ENCODE results near the gene ARHGAP44.
"Not testable (repeated sequence)": the region's sequence is repeated elsewhere in the genome, so short reads cannot be mapped to it uniquely, and the experiment has no call there.

Gene ARHGAP44

DNA sequence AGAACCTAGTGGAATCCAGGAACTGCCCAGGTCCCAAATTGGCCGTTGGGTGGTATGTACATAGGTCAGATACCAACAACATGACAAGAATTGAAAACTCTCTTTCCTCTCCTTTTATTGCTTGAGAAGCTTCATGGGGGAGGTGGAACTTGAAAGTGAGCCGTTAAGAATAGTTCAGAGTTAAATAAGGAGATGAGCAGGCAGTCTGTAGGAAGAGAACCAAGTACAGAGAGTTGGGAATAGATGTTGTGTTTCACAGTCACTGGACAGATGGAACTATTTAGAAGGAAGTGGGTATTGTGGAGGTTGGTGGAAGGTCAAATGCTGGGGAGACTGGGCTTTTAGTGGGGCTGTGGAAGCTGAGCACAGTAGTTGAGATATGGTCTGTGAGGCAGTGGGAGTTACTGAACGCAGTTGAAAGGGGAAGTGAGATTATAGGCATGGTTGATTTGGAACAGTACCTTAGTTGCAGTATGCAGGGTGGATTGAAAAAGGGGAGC lies 26.4 kb downstream of the ARHGAP44 start:
- no peak for DNase-seq (ENCODE audit: low spot score)

DNA sequence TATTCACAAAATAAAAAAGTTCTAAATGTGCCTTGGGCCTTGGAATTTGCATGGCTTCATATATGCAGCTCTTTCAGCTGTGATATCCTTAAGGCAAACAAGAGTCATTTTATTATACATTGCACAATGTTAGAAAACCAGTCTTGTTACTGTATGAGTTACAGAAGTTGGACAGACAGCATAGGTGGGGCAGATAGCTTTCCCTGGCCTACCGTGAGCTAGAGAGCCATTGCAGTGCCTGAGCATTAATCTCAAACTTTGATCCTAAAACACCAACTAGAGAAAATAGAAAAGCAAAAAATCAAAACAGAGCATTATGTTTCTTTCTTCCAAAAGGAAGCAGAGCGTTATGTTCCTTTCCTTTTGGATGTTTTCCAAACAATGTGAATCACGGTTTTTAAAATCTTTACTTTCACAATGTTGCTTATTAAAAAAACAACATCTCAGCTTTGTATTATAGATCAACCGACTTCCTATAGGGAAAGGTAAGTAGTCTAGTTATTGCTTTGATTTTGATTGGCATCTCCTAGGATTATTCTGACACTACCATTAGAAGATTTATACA lies 32.2 kb downstream of the ARHGAP44 start:
- no peak for DNase-seq (ENCODE audit: low spot score)

DNA sequence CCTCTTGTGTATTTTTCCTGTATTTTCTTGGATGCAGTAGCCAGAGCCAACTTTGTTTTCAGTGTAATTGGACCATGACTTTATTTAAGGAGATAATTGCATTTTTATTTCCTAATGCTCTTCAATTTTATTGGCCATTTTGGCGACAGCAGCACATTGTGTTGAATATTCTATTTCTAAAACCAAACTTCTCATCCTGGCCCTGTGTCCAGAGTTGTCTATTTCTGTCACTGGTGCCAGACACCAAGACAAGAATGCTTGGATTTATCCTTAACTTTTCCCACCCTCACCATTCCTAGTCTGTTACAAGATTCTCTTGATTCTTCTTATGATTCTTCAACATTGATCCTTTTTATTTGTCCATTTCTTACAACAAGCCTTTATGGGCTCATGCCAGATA lies 37.1 kb downstream of the ARHGAP44 start:
- no peak for DNase-seq (ENCODE audit: low spot score)

DNA sequence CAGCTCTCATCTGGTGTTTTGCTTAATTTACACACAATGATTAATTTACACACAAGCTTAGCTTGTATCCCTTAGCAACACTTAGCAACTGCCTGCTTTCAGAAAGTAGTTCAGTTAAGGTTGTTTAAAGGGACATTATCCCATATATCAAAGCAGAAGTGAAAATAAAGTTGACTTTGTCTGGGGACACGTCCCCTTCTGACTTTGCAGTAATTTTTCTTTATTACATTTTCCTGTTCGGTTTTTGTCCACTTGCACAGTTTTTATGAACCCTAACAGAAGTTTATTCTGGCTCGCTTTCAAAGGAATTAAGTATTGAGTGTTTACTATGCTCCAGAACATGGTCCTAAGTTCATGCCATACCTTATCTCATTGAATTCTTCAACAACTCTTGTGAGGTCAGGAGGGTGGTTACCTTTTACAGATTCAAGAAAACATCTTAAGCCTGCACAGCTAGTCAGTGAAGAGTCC lies 41.5 kb downstream of the ARHGAP44 start:
- no peak for DNase-seq (ENCODE audit: low spot score)

DNA sequence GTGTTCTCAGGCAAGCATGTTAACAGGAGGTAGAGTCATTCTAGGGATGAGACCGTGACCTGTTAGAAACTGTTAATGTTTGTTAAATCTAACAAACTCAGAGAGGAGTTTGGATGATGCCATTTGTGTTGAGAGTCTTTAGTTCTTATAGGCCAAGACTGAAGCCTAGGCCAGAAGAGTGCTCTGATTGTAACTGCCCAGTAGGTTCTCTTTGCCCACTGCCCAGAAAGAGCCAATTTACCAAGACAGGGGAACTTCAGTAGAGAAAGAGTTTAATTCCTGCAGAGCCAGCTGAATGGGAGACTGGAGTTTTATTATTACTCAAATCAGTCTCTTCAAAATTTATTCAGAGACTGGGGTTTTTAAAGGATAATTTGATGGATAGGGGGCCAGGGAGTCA lies 42.5 kb downstream of the ARHGAP44 start:
- no peak for DNase-seq (ENCODE audit: low spot score)

DNA sequence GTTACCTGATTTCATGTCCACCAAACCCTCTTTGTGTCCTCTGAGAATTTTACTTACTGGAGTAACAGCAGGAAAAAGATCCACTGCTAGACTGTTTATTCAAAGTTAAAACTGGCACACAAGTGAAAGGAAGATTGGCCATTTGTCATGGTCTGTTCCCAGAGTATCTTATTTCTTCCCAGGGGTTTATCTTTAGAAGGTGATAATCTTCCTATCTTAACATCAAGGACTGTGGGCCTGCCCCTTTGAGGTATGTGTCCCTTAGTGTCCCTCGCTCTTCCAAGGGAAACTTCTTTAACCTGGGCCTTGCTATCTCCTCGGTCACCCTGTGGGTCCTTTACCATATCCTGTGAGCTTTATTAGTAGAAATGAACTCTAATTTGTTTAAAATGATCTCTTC lies 49.7 kb downstream of the ARHGAP44 start:
- DNase-seq (ENCODE audit: low spot score) = no peak

DNA sequence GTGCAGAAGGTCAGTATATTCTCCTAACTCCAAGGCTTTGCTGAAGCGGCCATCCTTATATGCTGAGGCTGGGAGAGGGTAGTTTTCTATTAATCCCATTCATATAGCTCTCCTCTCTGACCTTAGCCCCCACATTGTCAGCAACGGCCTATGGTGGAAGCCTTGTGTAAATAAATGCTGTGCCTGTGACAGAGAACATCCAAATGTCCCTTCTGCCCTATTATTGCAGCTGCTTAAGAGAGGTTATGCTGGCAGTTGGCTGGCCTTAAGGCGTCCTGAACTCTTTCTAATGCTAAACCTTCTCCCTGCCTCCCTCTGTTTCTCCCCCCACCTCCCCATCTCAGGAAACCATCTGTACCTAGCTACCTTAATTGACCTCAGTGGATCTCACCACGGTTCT lies 53.6 kb downstream of the ARHGAP44 start:
- DNase-seq (ENCODE audit: low spot score) = no peak

DNA sequence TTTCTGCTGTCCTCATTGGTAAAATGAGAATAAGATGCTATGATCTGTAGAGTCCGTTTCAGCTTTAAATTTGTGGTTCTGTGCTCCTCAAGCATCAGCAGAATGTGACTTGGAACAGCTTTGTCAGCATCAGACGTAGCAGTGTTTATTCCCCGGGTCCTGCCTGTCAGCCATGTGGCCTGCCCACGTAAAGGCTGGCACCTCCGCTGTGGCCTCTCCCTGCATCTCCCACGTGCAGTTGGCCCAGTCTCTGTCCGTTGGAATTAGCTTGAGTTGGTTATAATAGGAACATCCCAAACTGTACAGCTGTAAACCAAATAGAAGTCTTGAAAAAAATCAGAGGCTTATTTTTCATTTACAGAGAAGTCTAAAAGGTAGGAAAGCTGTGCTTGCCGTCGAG lies 61.7 kb downstream of the ARHGAP44 start:
- no peak for DNase-seq (ENCODE audit: low spot score)

DNA sequence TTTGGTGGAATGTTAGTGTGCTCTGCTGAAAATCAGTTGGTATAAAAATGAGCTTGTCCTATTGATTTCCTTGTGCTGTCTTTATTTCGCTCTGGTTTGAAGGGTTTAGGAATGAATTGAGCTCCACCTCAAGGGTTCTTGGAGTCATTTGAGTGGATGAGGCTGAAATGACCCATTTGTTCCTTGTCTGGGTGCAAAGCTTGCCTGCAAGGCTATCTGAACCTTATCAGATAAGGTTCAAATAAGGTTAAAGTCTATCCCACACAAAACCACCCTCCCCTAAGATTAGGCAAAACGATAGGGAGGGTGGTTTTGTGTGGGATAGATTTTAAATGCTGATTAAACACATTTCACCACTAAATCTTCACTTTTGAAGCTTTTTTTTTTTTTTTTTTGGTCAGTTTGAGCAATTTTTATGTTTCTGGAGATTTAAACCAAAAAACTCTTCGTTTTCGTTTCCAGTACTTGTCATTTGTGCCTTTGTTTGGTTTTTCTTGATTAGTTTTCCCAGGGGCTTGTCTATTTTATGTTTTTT lies 62.7 kb downstream of the ARHGAP44 start:
- DNase-seq (ENCODE audit: low spot score) = no peak

DNA sequence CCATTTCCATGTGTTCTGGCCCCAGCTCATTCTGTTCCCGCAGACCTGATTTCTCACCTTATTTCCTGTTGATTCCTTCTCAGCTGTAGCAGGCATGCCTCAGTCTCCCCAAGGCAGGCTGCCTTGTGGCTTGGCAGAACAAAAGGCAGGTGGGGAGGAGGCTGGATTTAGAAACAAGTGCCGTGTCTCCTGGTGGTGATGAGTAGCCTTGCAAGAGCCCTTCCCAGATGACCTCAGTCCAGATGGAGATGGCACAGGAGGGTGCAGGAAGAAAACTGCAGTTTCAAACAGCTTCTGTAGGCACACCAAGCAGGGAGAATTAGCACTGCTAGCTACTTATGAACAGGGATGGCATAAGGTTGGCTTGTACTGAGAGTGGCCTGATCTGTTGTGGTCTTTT lies 64.6 kb downstream of the ARHGAP44 start:
- DNase-seq (ENCODE audit: low spot score) = no peak

DNA sequence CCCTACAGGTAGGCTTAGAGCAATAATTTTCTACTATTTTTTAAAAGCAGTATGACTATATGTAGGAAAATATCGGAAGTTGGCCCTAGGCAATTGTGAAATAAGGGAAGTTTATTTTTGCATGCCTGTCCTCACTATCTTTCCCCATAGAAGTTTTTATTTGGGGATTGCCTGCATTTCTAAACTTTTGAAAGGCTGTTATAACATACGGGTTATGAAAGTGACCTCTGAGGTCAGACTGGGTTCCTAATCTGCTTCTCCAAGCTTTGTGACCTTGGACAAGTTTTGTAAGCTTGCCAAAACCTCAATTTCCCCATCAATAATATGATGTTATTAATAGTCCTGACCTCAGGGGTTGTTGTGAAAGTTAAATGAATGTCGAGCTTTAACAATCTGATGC lies 67.1 kb downstream of the ARHGAP44 start:
- DNase-seq (ENCODE audit: low spot score) = no peak

DNA sequence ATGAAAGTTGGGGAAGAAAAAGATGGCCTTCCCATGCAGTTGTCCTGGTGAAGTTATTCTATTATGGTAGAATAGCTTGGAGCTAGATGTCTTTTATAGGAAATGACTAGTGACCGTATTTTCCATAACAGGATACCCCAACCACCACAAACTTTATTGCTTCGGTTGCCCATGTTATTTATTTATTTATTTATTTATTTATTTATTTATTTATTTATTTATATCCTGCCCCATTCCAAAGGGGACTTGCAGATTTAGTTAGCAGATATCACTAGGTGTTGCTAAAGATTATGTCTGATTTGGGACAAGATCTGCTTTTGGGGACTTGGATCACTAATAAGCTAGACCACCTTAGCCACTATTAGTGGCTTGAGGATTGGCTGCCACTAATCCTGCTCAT lies 68.3 kb downstream of the ARHGAP44 start:
- DNase-seq (ENCODE audit: low spot score) = no peak

DNA sequence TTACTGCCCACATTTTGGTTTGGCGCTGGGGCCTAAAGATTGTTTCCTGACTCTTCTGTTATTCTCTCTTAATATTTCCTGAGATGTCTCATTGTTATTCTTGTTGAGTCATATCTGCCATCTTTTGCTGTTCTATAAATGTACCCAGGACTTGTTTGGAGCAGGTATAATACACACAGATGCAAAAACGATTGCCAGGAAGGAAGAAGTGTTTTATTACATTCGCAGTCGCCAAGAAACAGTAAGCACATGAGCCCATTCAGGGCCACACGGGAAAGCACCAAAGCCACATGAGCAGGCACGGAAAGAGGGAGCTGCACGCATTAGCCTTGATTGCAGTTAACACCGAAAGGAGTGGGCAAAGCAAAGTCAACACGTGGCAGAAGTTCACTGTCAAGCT lies 70.2 kb downstream of the ARHGAP44 start:
- DNase-seq (ENCODE audit: low spot score) = peak; percentile 38

DNA sequence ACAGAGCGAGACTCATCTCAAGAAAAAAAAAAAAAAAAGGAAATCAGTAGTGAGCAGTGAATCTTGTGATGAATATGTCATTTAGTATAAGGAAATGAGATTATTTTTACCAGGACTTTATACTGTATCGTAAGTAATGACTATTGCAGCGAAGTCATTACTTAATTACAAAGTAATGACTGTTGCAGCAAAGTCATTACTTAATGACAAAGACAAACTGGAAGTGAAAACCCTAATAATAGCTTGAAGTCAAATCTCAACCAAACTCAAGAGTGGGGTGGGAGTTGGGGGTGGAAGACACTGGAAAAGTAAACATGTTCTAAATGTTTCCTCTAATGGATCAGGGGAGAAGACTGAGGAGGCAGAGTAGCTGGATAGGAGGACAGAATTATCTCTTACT lies 76.5 kb downstream of the ARHGAP44 start:
- DNase-seq (ENCODE audit: low spot score) = no peak

DNA sequence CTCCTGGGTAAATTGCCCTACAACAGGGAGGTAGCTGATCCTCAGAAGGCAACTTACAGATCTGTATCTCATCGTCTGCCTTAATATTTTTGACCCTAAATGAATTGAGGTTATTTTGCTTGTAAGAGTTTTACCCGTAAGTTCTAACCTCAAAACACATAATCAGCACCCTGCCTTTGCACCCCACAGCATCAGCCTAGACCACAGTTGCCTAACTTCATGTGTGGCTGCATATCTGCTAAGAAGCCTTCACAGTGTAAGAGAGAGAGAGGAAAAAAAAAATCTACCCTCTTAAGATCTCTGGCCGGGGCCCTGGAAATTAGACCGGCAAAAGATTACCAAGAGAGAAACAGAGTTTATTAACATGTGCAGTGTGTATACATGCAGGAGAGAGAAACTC lies 76.9 kb downstream of the ARHGAP44 start:
- DNase-seq (ENCODE audit: low spot score) = no peak

DNA sequence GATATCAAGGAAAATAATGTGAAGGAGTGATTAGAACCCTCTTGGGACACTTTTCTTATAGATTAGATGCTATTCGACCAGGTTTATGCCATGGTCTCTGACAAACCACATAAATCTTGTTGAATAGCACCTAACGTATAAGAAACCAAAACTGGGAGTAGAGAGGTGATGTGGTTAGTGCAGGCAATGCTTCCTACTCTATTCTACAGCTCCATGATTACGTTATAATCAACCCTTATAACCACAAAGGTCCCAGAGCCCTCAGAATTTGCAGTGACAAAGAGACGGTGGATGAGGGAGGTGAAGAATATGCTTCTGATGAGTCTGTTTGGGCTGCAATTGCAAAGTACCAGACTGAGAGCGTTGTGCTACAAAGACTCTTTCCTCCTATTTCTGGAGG lies 78.4 kb downstream of the ARHGAP44 start:
- DNase-seq (ENCODE audit: low spot score) = no peak

DNA sequence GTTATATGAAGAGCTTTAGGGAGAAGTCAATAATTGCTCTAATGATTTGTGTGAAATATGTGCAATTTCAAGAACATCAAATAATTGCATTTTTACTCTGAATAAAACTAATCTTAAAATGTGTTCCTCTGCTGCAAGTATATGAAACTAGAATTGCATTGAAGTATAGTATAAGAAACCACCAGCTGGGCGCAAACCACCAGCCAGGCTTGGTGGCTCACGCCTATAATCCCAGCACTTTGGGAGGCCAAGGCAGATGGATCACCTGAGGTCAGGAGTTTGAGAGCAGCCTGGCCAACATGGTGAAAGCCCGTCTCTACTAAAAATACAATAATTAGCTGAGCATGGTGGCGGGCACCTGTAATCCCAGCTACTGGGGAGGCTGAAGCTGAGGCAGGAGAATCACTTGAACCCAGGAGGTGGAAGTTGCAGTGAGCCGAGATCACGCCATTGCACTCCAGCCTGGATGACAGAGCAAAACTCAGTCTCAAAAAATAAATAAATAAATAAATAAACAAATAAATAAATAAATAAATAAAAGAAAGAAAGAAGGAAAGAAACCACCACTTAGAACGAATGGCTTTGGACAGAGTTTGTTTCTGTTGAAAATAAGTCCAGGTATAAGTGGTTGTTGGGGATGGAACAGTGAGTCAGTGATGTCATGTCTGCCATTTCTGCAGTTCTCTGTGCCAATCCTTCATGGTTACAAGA lies 84.3 kb downstream of the ARHGAP44 start:
- DNase-seq (ENCODE audit: low spot score) = not testable (repeated sequence)

DNA sequence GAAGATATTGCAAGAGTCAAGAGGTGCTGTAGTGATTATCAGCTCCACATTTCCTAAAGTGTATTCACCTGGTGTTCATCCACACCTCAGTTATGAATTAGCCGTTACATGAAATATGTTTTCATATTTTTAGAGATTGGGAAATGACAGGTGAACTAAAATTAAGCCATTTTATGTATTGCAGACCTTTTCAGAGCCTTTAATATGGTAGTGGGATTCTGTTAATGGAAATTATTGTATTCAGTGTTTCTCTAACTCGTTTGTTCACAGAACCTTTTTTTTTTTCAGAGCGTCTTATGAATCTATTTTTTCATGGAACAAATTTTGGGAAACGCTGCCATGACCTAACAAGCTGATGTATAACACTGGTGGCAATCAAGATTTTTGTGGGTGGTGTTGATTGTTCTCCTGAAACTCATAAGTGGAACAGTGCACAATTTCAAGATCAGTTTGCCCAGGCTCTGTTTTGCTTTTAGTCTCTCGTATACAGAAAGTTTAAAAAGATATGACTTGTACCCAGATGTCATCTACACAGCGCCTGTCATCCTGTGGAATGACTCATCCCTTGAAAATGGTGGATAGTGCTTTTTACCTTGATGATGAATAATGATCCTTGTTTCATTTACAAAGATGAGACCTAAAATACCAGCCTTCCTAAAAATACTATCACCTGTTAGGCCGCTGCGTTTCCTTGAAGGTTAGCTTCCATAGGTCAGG lies 88.8 kb downstream of the ARHGAP44 start:
- DNase-seq (ENCODE audit: low spot score) = no peak

DNA sequence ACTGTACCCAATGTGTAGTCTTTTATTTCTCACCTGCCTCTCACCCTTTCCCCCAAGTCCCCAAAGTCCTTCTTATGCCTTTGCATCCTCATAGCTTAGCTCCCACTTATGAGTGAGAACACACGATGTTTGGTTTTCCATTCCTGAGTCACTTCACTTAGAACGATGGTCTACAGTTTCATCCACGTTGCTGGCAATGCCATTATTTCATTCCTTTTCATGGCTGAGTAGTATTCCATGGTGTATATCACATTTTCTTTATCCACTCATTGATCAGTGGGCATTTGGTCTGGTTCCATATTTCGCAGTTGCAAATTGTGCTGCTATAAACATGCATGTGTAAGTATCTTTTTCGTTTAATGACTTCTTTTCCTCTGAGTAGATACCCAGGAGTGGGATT lies 89.8 kb downstream of the ARHGAP44 start:
- DNase-seq (ENCODE audit: low spot score) = not testable (repeated sequence)

DNA sequence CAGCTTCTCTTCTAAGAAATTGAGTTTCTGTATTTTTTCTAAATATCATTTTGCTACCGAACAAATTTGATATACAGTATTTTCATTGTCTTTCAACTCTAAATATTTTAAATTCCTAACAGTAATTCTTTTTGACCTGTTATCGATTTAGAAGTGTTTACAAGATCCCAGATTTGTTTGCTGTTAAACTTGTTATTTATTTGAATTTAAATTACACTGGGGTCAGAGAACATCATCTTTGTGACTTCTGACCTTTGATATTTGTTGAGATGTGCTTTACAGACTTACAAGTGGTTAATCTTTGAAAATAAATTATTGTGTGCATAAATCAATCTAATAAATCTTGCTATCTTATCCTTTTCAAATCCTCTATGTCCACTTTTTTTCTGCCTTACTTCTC lies 94.2 kb downstream of the ARHGAP44 start:
- DNase-seq (ENCODE audit: low spot score) = no peak

DNA sequence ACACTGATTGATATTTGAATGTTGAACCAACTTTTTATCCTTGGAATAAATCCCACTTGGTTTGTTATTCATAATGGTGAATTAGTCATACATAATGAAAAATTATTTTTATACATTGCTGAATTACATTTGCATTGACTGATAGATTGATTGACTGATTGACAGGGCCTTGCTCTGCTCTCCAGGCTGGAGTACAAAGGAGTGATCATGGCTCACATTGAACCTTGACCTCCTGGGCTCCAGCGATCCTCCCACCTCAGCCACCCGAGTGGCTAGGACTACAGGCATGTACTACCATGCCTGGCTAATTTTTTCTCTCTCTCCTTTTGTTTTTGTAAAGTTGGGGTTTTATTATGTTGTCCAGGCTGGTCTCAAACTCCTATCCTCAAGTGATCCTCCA lies 97.8 kb downstream of the ARHGAP44 start:
- DNase-seq (ENCODE audit: low spot score) = no peak

DNA sequence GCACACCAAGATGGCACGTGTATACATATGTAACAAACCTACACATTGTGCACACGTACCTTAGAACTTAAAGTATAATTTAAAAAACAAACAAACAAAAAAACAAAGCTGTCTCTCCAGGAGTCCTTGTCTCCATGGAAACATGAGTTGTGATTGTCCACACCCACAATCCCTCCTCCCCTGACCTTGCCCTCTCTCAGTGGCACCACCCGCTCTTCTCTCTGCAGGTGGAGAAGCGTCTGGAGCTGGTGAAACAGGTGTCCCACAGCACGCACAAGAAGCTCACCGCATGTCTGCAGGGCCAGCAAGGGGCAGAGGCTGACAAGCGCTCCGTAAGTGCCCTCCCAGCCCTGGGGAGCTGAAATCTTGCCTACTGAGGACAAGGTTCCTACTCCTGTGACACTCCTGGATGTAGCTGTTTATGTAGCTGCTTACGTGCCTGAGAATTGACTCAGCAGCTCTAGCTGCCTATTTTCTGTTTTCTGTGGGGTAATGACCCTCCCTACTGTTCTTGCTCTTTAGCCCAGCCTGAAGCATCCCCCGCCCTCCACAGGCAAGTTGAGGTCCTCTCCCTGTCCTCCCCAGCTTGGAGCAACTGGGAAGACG lies 107.0 kb downstream of the ARHGAP44 start:
- no peak for DNase-seq (ENCODE audit: low spot score)

DNA sequence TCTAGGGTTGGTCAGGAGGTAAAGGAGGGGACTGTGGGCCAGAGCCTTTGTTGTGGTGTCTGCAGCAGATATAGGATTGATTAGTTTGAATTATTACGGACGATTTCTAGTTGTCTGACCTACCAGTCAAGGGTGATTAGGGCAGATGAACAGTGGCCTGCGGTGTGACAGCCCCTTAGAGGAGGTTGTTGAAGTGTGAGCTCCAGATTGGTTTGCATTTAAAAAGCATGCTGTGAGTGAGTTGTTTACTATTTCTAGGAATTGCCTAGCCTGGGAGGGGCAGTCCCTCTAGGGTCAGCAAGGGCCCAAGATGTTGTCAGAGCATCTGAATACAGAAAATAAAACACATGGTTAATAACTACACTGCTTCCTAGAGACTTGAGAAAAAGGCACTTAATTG lies 108.8 kb downstream of the ARHGAP44 start:
- no peak for DNase-seq (ENCODE audit: low spot score)

Measured in kidney capillary endothelial cell (primary cell).